Urinary bladder (tissue), 4 donors: Measurements from ENCODE around the gene EPS15. TPM values are rescaled to one million over a fixed set of nuclear protein-coding genes. Genes with fewer than 3 reads are reported as not detected.

Experiments used
- DNase-seq: peaks from one replicate; pipeline ENCODE4 v3.0.0-alpha.2; 2015; ENCODE audit errors: extremely low spot score
- H3K27ac ChIP-seq: one replicate; pipeline ENCODE4 v1.5.1; 2013; ENCODE audit warnings: low read depth, mild to moderate bottlenecking, moderate library complexity
- H3K36me3 ChIP-seq: one replicate; pipeline ENCODE4 v1.6.1; 2013; ENCODE audit warnings: mild to moderate bottlenecking, moderate library complexity; ENCODE audit not compliant: insufficient read depth
- H3K4me1 ChIP-seq: one replicate; pipeline ENCODE4 v1.6.1; 2013; ENCODE audit warnings: mild to moderate bottlenecking, moderate library complexity; ENCODE audit not compliant: insufficient read depth
- H3K4me3 ChIP-seq: one replicate; pipeline ENCODE4 v1.5.1; 2013; ENCODE audit warnings: low read depth, low read length
- WGBS: extraction: QIAGEN DNeasy Blood & Tissue Kit; methylation state at CpG from one replicate; pipeline ENCODE4 v1.1.7; 2013; 5-methylcytosine and 5-hydroxymethylcytosine counted together
- polyA plus RNA-seq: library from polyadenylated mRNA; stranded (reverse); fragments of 200-250 nt; gene quantifications from one replicate; pipeline ENCODE4 v1.2.3, GENCODE V29; 2013
- total RNA-seq: library from RNA; depleted of rRNA; stranded (reverse); fragments of >200 nt; gene quantifications from one replicate; pipeline ENCODE4 v1.2.3, GENCODE V29; 2014
- donor health status: healthy with polysubstance abuse.
- donor health status: healthy.

EPS15 gene
- total and polyA plus RNA-seq, 2 donors = 21.5 to 96.2 TPM

DNA sequence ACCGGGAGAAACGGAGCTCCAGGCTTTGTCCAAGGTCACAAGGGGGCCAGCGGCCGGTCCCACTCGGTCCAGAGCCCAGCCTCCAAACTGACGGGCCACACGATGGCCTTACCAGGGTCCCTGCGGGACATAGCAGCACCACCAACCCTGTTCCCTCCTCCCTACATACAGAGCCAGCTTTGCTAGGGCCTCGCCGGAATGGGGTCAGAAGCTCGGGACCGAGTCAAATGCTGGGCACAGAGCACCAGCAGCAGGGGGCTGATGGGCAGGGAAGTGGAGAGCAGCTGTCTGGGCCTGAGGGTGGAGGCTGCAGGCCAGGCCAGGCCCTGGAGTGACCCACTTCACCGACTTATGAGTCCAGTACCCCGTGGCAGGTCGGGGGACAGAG, 173.8 kb downstream of the EPS15 start:
- no peak overlapping the region for H3K4me3 ChIP-seq
- no peak overlapping the region for H3K27ac ChIP-seq
- H3K36me3 ChIP-seq = no peaks in the 10 kb centered on the region
- WGBS = 53% methylated on average over 15 of the region's 15 CpGs
- H3K4me1 ChIP-seq = no peaks in the 10 kb centered on the region
- DNase-seq = no peak

DNA sequence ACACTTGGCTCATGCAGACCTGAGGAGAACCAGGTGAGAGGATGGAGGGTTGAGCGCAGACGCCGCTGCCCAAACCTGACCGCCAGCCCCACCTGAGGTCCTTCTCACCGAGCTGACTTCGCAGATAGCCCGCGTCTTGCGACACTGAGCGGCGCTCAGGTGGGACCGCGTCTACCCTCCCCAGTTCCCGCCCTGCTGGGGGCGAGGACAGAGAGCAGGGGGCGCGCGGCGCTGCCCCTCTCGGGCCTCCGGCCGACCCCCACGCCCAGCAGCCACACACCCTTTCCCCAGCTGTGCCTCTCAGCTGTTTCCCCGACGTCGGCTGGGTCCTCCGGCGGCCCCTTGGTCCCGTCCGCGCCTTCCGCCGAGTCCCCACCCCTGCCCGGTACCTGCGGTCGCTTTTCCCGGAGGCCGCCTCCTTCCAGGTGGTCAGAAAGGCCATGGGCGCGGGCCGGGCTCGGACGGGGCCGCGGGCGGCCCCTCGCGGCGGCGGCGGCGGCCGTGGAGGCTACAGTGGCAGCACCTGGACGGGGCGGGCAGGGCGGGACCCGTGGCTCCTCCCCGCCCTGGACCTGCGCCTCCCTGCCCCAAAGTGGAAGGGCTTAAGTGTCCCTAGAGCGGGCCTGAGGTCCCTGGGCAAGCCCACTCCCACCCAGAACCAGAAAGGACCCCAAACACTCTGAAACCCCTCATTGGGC, 174.3 kb downstream of the EPS15 start:
- DNase-seq = no peak
- no peak overlapping the region for H3K27ac ChIP-seq
- WGBS = 4% methylated on average over 60 of the region's 60 CpGs
- peak overlapping the region; percentile 17 for H3K4me3 ChIP-seq
- no peaks in the 10 kb centered on the region for H3K36me3 ChIP-seq
- H3K4me1 ChIP-seq = no peaks in the 10 kb centered on the region

DNA sequence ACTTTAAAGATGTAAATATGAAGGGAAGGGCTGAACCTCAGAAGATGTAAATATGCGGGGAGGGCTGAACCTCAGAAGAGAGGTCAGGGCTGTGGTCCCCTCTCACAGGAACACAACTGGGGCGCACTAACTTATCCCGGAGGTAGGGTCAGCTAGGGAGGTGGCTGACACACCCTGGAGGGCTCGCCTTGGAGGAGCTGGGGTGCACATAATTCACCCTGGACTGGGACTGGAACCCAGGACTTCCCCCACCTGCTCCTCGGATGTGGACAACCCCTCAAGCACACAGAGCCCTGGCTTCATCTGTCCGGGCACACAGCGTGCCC, 174.8 kb downstream of the EPS15 start:
- WGBS = 69% methylated on average over 7 of the region's 7 CpGs
- H3K4me3 ChIP-seq = no peak overlapping the region
- no peaks in the 10 kb centered on the region for H3K4me1 ChIP-seq
- H3K36me3 ChIP-seq = no peaks in the 10 kb centered on the region
- no peak overlapping the region for H3K27ac ChIP-seq
- DNase-seq = no peak

DNA sequence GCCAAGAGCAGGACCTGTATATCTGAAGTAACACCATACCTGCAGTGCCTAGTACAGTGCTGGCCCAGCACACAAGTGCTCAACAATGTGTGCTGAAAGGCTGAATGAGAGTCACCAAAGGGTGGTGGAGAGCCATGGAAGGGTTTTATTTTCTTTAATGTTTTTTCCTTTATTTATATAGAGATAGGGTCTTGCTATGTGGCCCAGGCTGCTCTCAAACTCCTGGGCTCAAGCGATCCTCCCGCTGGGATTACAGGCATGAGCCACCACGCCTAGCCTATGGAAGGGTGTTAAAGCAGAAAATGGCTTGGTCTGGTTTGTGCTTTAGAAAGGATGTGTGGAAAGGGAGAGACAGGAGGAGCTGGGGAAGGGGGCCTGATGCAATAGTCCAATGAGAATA, 175.4 kb downstream of the EPS15 start:
- no peak overlapping the region for H3K4me3 ChIP-seq
- no peak overlapping the region for H3K27ac ChIP-seq
- 90% methylated on average over 3 of the region's 3 CpGs for whole genome bisulfite sequencing
- DNase-seq = no peak
- no peaks in the 10 kb centered on the region for H3K36me3 ChIP-seq
- no peaks in the 10 kb centered on the region for H3K4me1 ChIP-seq

DNA sequence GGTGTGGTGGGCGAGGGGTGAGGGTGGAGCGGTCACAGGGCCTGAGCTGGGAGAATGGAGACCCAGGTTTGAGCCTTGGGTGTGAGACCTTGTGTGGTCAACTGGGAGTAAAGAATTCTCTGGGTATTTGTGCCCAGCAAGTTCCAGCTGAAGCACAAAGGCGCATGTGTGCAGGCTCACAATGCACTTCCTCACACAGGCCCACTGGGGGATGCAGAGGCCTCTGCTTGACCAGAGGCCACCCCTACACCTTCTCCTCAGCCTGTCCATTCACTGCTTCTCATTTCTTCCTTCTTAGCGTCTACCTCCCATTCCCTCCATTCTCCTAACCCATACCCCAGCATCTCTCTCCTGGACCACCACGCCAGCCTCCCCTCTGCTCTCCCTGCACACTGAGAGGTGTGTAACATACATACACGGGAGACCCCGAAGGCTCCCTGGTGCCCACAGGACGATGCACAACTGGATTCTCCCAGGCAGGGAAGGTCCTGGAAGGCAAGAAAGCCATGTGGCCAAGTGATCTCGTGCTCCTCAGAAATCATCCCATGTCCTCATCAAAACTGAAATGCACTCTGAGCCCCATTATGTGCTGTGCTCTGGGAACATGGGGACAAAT, 176.4 kb downstream of the EPS15 start:
- 93% methylated on average over 9 of the region's 9 CpGs for WGBS
- H3K36me3 ChIP-seq = no peaks in the 10 kb centered on the region
- no peak overlapping the region for H3K4me3 ChIP-seq
- no peak overlapping the region for H3K27ac ChIP-seq
- no peak for DNase-seq
- H3K4me1 ChIP-seq = no peaks in the 10 kb centered on the region

DNA sequence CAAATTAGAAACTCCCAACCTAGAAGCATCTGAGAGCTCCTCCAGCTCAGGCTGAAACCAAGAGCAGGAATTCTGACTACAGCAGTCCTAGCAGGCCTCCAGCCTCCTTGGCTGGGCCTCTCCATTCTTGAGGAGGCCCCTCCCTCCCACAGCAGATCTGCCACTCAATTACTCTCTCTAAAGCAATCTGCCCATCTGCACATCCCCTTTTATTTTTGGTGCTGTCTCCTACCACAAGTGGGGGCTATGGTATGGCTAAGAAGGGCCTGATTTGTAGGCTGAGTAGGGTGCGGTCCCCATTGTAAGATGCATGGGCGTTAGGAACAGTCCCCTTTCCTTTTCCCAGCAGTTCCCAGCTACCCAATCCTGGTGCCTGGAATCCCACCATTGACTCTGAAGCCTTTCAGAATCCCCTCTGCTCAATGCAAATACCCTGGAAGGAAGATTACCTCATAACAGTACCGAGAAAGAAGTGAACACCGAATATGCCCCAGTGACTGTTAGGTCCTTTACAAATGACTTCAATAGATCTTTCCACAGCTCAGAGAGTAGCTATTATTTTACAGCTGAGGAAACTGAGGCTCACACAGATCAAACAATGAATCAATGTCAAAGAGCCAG, 177.1 kb downstream of the EPS15 start:
- Histone ChIP-seq H3K36me3 (no peaks in the 10 kb centered on the region), H3K27ac (no peak overlapping the region), H3K4me3 (no peak overlapping the region), H3K4me1 (no peaks in the 10 kb centered on the region)
- 90% methylated on average over 4 of the region's 4 CpGs for WGBS
- no peak for DNase-seq

DNA sequence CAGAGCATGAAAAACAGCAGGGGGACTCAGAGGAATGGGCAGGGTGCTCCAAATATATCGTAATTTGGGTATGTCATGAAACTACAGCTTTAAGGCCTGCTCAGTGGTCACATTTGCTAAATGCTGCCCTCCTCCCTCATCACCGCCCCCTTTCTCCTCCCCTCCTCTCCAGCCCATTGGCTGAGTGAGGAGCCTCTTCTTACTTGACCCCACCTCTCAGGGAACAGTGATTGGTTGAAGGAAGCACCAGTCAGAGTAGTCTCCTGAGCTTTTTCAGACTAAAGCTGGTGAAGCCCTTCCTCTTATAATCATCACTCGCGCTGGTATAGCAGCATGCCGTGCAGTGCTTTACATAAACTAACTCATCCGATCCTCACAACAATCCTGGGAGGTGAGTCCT, 178.7 kb downstream of the EPS15 start:
- H3K27ac ChIP-seq = no peak overlapping the region
- 92% methylated on average over 6 of the region's 6 CpGs for WGBS
- H3K4me3 ChIP-seq = no peak overlapping the region
- H3K4me1 ChIP-seq = no peaks in the 10 kb centered on the region
- no peak for DNase-seq
- H3K36me3 ChIP-seq = no peaks in the 10 kb centered on the region

DNA sequence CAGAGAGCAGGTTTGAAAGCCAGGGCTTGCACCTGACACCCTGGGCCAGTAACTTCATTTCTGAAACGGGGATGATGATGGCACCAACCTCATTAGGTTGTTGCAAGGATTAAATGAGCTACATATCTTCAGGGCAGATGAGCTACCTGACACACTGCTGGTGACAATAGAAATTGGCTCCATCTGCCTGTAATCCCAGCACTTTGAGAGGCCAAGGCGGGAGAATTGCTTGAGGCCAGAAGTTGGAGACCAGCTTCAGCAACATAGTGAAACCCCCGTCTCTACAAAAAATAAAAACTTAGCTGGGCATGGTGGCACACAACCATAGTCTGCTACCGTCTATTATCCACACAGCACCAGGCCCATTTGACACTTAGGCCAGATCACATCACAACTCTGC, 182.4 kb downstream of the EPS15 start:
- H3K4me1 ChIP-seq = no peaks in the 10 kb centered on the region
- no peak overlapping the region for H3K4me3 ChIP-seq
- no peak for DNase-seq
- H3K36me3 ChIP-seq = no peaks in the 10 kb centered on the region
- H3K27ac ChIP-seq = no peak overlapping the region
- WGBS = 87% methylated on average over 4 of the region's 4 CpGs

DNA sequence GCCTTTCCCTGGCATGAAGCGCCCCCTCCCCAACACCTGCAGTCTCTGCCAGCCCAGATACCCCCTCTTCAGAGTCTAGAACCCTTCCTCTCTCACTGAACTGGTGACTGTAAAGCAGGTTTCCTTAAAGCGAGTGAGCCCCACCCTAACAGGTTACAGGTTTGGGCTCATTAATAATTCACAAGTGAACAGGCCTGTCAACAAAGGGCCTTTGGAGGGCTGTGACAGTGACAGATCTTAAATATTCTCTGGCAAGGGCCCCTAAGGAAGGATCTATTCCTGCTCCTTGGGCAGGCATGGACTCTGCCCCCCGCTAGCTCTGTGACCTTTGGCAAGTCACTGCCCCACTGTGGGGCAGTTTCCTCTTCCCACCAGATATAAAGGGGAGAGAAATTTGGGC, 183.1 kb downstream of the EPS15 start:
- Histone ChIP-seq H3K36me3 (no peaks in the 10 kb centered on the region), H3K27ac (no peak overlapping the region), H3K4me3 (no peak overlapping the region), H3K4me1 (no peaks in the 10 kb centered on the region)
- DNase-seq = no peak
- 88% methylated on average over 3 of the region's 3 CpGs for WGBS

DNA sequence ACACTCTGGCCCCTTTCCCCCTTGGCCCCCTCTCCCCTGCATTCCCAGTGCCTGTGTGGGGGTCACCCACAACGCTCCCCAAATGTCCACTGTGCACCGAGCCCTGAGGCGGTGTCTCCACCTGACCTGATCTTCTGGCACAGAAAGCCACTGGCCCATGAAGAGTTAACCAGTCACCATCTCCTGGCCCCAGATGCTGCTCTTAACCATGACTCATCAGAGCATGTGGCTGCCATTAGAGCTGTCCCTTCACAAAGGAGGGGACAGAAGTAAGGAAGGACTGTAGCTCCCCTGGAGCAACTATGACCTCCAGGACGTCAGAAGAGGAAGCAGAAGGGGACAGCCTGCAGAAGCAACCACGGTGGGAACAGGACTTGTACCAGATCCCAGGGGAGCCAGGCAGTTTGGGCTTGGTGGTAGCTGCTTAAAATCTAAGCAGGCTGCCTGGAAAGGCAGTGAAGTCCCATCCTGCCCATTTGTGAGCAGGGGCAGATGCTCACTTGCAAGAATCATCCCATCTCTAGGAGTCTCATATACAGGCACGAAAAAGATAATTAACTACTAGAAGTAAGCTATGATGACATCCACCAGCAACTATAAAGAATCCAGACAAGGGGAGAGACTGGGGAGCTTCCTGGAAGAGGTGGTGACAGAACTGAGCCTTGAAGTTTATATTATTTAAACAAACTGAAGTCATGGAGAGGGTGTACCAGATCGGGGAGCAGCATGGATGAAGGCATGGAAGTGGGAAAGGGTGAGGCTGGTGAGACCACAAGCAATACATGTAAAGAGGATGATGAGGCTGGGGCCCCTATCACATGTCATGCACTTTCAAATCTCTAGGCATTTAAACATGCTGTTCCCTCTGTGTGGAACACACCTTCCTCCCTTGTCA, 187.6 kb downstream of the EPS15 start:
- H3K27ac ChIP-seq = no peak overlapping the region
- H3K4me3 ChIP-seq = no peak overlapping the region
- H3K4me1 ChIP-seq = no peaks in the 10 kb centered on the region
- DNase-seq = no peak
- 44% methylated on average over 7 of the region's 7 CpGs for WGBS
- H3K36me3 ChIP-seq = no peaks in the 10 kb centered on the region

DNA sequence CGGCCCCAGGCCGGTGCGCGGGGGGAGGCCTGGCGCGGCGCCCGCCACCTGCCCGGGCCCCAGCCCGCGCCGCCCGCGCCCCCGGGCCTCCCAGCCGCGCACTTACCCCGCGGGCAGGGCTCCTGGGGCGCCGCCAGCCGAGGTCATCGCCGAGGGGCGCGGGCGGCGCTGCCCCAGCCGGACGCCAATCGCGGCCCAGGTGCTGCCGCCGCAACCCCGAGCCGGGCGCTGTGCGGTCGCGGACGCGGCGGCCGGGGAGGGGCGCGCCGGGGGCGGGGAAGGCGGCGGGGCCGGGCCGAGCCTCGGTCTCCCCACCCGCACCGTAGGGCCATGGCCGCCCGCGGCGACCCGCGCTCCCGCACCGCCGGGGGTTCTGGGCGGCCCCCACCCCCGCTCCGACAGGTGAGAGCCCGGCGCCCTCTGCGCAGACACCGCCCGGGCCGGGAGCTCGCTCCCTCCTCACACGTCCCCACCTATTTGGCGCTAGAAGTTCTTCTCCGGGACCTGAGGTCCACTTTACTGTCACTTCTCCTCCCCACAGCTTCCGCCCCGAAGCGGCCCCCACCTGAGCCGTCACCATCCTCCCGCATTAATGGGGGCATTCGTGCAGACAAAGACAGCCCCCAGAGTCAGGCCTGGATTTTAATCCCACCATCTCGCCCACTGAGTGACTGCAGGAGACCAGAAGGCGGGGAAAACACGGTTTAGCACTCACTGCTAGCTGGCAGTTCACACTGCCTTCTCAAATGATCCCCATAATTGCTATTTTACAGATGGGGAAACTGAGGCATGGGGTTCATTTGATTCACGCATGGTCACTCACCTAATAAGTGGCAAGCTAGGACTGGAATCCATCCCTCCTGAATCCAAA, 188.5 kb downstream of the EPS15 start, which contains the start of gene TTC39A:
TSS of gene TTC39A (minus strand) at position 232 of the 871 bp plus-strand sequence. CDS start at position 147, 85 bp downstream.
- no peaks in the 10 kb centered on the region for H3K4me1 ChIP-seq
- 4% methylated on average over 86 of the region's 87 CpGs for WGBS
- DNase-seq = no peak
- peak within 1 kb of the TSS; percentile 50 for H3K4me3 ChIP-seq
- H3K27ac ChIP-seq = no peak within 1 kb of the TSS
- H3K36me3 ChIP-seq = no peaks in the 10 kb centered on the region

DNA sequence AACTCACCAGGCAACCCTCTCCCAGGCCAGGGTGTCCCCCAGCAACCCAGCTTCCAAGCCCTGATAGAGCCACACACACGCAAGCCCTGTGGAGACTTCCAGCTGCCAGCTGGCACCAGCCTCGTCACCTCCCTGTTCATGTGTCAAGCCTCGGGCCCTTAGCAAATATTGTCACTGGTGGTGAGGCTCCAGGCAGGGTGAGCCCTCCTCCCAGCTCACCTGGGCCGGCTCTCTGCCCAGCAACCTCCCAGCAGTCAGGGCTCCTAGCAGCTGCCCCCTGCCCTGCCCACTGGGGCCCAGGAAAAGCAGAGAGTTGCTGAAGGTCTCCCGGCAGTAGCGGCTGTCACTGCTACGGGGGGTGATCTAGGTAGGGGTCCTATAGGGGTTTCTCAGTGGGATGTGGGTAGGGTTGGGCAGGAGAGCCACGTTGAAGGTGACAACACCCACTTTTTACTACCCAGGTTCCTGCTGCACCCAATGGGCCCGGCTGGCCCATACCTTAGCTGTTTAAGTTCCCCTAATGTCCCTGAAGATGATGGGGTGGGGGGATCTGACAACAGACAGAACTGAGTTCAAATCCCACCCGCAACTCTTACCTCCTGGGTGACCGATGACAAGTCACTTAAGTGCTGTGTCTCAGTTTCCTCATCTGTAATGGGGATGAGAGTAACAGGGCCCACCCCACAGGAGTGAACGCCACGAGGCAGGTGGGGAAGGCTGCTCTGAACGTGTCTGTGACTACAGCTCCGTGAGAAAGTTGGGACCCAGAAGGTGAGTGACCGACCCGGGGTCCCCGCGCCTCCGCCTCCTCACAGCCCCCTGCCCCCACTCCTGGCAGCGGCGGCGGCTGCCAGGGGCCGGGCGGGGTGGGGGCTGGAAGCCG, 189.4 kb downstream of the EPS15 start:
- Histone ChIP-seq H3K4me1 (no peaks in the 10 kb centered on the region), H3K4me3 (peak overlapping the region; percentile 50), H3K36me3 (no peaks in the 10 kb centered on the region), H3K27ac (no peak overlapping the region)
- WGBS = 39% methylated on average over 26 of the region's 26 CpGs
- no peak for DNase-seq
